Measurements from ENCODE around the gene KCTD4. TPM values are rescaled to one million over a fixed set of nuclear protein-coding genes. Genes with fewer than 3 reads are reported as not detected.

The KCTD4 gene
- total RNA-seq, 2 donors from 2014 or later, result not detected

- DNase-seq, result no peak
- Histone ChIP-seq H3K27me3 (ENCODE audit: control insufficient read depth, insufficient read depth, low read length, poor library complexity, severe bottlenecking) (no peaks in the 10 kb centered on the region), H3K27ac (ENCODE audit: low read depth, low read length) (no peak overlapping the region), H3K4me3 (ENCODE audit: low read length) (no peak overlapping the region), H3K9ac (ENCODE audit: extremely low read depth, low read length, poor library complexity, severe bottlenecking) (no peak overlapping the region), H3K4me1 (ENCODE audit: control insufficient read depth, insufficient read depth, low read length) (no peaks in the 10 kb centered on the region), H3K9me3 (ENCODE audit: control insufficient read depth, low read length) (no peaks in the 10 kb centered on the region), H3K36me3 (ENCODE audit: control insufficient read depth, insufficient read depth, low read length) (no peaks in the 10 kb centered on the region)
- H3K9me3 Mint-ChIP-seq, result peaks cover 6% of the 10 kb centered on the region
- H3K4me1 Mint-ChIP-seq, result peaks cover 18% of the 10 kb centered on the region
- 92 to 93% methylated on average over 5 to 7 of the region's 8 CpGs for WGBS, 2 experiments (ENCODE audit: insufficient coverage in 1 of 2, insufficient read length in 1 of 2)
- H3K27ac Mint-ChIP-seq, result no peak overlapping the region
- H3K36me3 Mint-ChIP-seq (ENCODE audit: low read depth), result peaks cover 8% of the 10 kb centered on the region
- no peak overlapping the region for H3K4me3 Mint-ChIP-seq
- H3K27me3 Mint-ChIP-seq (ENCODE audit: insufficient read depth), result no peaks in the 10 kb centered on the region
- TF ChIP-seq CTCF (conservative IDR thresholded peaks at IDR 0.05), result no peak
Observed at GRCh38 chr13:45243077-45243476, 42.2 kb upstream of the KCTD4 start.

GRCh38 chr13:45242524-45242923, 41.7 kb upstream of the KCTD4 start:
- H3K9me3 Mint-ChIP-seq, result peaks cover 6% of the 10 kb centered on the region

GRCh38 chr13:45242070-45242469, 41.2 kb upstream of the KCTD4 start:
- Histone ChIP-seq H3K4me3 (ENCODE audit: low read length) (no peak overlapping the region), H3K27me3 (ENCODE audit: control insufficient read depth, insufficient read depth, low read length, poor library complexity, severe bottlenecking) (no peaks in the 10 kb centered on the region), H3K4me1 (ENCODE audit: control insufficient read depth, insufficient read depth, low read length) (no peaks in the 10 kb centered on the region), H3K9me3 (ENCODE audit: control insufficient read depth, low read length) (no peaks in the 10 kb centered on the region), H3K27ac (ENCODE audit: low read depth, low read length) (no peak overlapping the region), H3K36me3 (ENCODE audit: control insufficient read depth, insufficient read depth, low read length) (no peaks in the 10 kb centered on the region), H3K9ac (ENCODE audit: extremely low read depth, low read length, poor library complexity, severe bottlenecking) (no peak overlapping the region)
- no peak overlapping the region for H3K27ac Mint-ChIP-seq
- no peak overlapping the region for H3K4me3 Mint-ChIP-seq
- 72 to 74% methylated on average over 2 to 3 of the region's 3 CpGs for WGBS, 2 experiments (ENCODE audit: insufficient coverage in 1 of 2, insufficient read length in 1 of 2)
- H3K9me3 Mint-ChIP-seq, result peaks cover 6% of the 10 kb centered on the region
- no peak for DNase-seq
- H3K27me3 Mint-ChIP-seq (ENCODE audit: insufficient read depth), result no peaks in the 10 kb centered on the region
- no peak for TF ChIP-seq CTCF (conservative IDR thresholded peaks at IDR 0.05)
- peaks cover 8% of the 10 kb centered on the region for H3K36me3 Mint-ChIP-seq (ENCODE audit: low read depth)
- peaks cover 18% of the 10 kb centered on the region for H3K4me1 Mint-ChIP-seq

More at GRCh38 chr13:45242524-45242923, 41.7 kb upstream of the KCTD4 start:
- Histone ChIP-seq H3K4me1 (ENCODE audit: control insufficient read depth, insufficient read depth, low read length) (no peaks in the 10 kb centered on the region), H3K9ac (ENCODE audit: extremely low read depth, low read length, poor library complexity, severe bottlenecking) (no peak overlapping the region), H3K27ac (ENCODE audit: low read depth, low read length) (no peak overlapping the region), H3K36me3 (ENCODE audit: control insufficient read depth, insufficient read depth, low read length) (no peaks in the 10 kb centered on the region), H3K4me3 (ENCODE audit: low read length) (no peak overlapping the region), H3K27me3 (ENCODE audit: control insufficient read depth, insufficient read depth, low read length, poor library complexity, severe bottlenecking) (no peaks in the 10 kb centered on the region), H3K9me3 (ENCODE audit: control insufficient read depth, low read length) (no peaks in the 10 kb centered on the region)
- TF ChIP-seq CTCF (conservative IDR thresholded peaks at IDR 0.05), result no peak
- H3K27ac Mint-ChIP-seq, result no peak overlapping the region
- H3K36me3 Mint-ChIP-seq (ENCODE audit: low read depth), result peaks cover 8% of the 10 kb centered on the region
- DNase-seq, result no peak
- H3K4me1 Mint-ChIP-seq, result peaks cover 18% of the 10 kb centered on the region
- H3K4me3 Mint-ChIP-seq, result no peak overlapping the region
- WGBS, 2 experiments (ENCODE audit: insufficient coverage in 1 of 2, insufficient read length in 1 of 2), result no CpG with 5 or more reads among the region's 1 CpG
- no peaks in the 10 kb centered on the region for H3K27me3 Mint-ChIP-seq (ENCODE audit: insufficient read depth)
